DOHH2 (cell line): ENCODE measurements around the gene BCAR1.

Experiments used
- H3F3A ChIP-seq: fragments of 200-600 bp; sonication (generic), shearing (Covaris generic); 2 replicates; pipeline ENCODE4 v1.6.0; 2016; ENCODE audit warnings: antibody characterized with exemption, mild to moderate bottlenecking; ENCODE audit not compliant: control insufficient read depth, insufficient read depth
- H3K27ac ChIP-seq: fragments of 200-600 bp; sonication (generic); 2 replicates; pipeline ENCODE4 v1.5.1; 2014; ENCODE audit warnings: low read depth, mild to moderate bottlenecking, low read length, moderate library complexity
- H3K27me3 ChIP-seq: fragments of 200-600 bp; sonication (generic); 2 replicates; pipeline ENCODE4 v1.6.1; 2014; ENCODE audit warnings: mild to moderate bottlenecking, low read length, mixed read lengths; ENCODE audit not compliant: control insufficient read depth
- H3K36me3 ChIP-seq: fragments of 200-600 bp; sonication (generic); 2 replicates; pipeline ENCODE4 v1.6.1; 2014; ENCODE audit warnings: mild to moderate bottlenecking, low read length, moderate library complexity, mixed read lengths; ENCODE audit not compliant: control insufficient read depth
- H3K4me1 ChIP-seq: fragments of 200-600 bp; sonication (generic); 2 replicates; pipeline ENCODE4 v1.6.1; 2014; ENCODE audit warnings: mild to moderate bottlenecking, low read length, mixed read lengths; ENCODE audit not compliant: control insufficient read depth
- H3K4me2 ChIP-seq: fragments of 200-600 bp; sonication (generic); 2 replicates; pipeline ENCODE4 v1.6.0; 2014; ENCODE audit warnings: mild to moderate bottlenecking, low read length, moderate library complexity
- H3K4me3 ChIP-seq: fragments of 200-600 bp; sonication (generic); 2 replicates; pipeline ENCODE4 v1.5.1; 2014; ENCODE audit warnings: mild to moderate bottlenecking, low read length, mixed read lengths
- H3K79me2 ChIP-seq: fragments of 200-600 bp; sonication (generic); 2 replicates; pipeline ENCODE4 v1.6.1; 2014; ENCODE audit warnings: mild to moderate bottlenecking, low read length, mixed read lengths; ENCODE audit not compliant: control insufficient read depth
- H3K9me2 ChIP-seq: fragments of 200-600 bp; sonication (generic); replicated peaks from 2 replicates; pipeline ENCODE4 v1.6.1; 2014; ENCODE audit warnings: mild to moderate bottlenecking, low read length, mixed read lengths; ENCODE audit not compliant: control insufficient read depth
- H3K9me3 ChIP-seq: fragments of 200-600 bp; sonication (generic); 2 replicates; pipeline ENCODE4 v1.6.1; 2014; ENCODE audit warnings: antibody characterized with exemption, low read length, mixed read lengths; ENCODE audit not compliant: control insufficient read depth, insufficient read depth
- H4K20me1 ChIP-seq: fragments of 200-600 bp; sonication (generic); 2 replicates; pipeline ENCODE4 v1.6.0; 2014; ENCODE audit warnings: low read depth, mild to moderate bottlenecking, antibody characterized with exemption, low read length, moderate library complexity; ENCODE audit not compliant: control insufficient read depth, insufficient read depth
- CTCF ChIP-seq: fragments of 200-600 bp; sonication (generic); IDR thresholded peaks from one replicate; pipeline ENCODE4 v1.5.1; 2014; ENCODE audit warnings: antibody characterized with exemption, mild to moderate bottlenecking, low read depth, low read length; ENCODE audit not compliant: poor library complexity, severe bottlenecking
- EZH2phosphoT487 ChIP-seq: fragments of 200-600 bp; sonication (generic); IDR thresholded peaks from 2 replicates; pipeline ENCODE4 v1.6.1; 2017; ENCODE audit warnings: borderline replicate concordance, mild to moderate bottlenecking, antibody characterized with exemption, low read length, moderate library complexity, mixed read lengths

Gene BCAR1

GRCh38 chr16:75256696-75257343 lies 5.4 kb upstream of the BCAR1 start:
- Histone ChIP-seq H3K4me1 (0 out of 2 replicates have a peak, but pooled peaks cover 2% of the 10 kb centered on the region), H3K27ac (no peak overlapping the region)

GRCh38 chr16:75256059-75256571 lies 4.7 kb upstream of the BCAR1 start:
- Histone ChIP-seq H3K36me3 (no peaks in the 10 kb centered on the region), H3F3A (no peaks in the 10 kb centered on the region), H3K4me2 (no peak overlapping the region), H3K4me3 (no peak overlapping the region), H3K27ac (no peak overlapping the region), H3K9me2 (no peaks in the 10 kb centered on the region), H3K9me3 (no peaks in the 10 kb centered on the region), H4K20me1 (no peaks in the 10 kb centered on the region), H3K27me3 (no peaks in the 10 kb centered on the region; the same call in 1 of the 2 replicates), H3K79me2 (no peaks in the 10 kb centered on the region), H3K4me1 (0 out of 2 replicates have a peak, but pooled peaks cover 3% of the 10 kb centered on the region)
- TF ChIP-seq EZH2phosphoT487 (no peak), CTCF (no peak)

More at GRCh38 chr16:75256696-75257343, 5.4 kb upstream of the BCAR1 start:
- Histone ChIP-seq H4K20me1 (no peaks in the 10 kb centered on the region), H3K79me2 (no peaks in the 10 kb centered on the region), H3K27me3 (no peaks in the 10 kb centered on the region; the same call in 1 of the 2 replicates), H3F3A (no peaks in the 10 kb centered on the region), H3K4me2 (no peak overlapping the region), H3K36me3 (no peaks in the 10 kb centered on the region), H3K9me3 (no peaks in the 10 kb centered on the region), H3K4me3 (no peak overlapping the region), H3K9me2 (no peaks in the 10 kb centered on the region)
- TF ChIP-seq EZH2phosphoT487 (no peak), CTCF (no peak)

- H3K36me3 ChIP-seq, result no peaks in the 10 kb centered on the region
- no peaks in the 10 kb centered on the region for H3F3A ChIP-seq
- H3K4me3 ChIP-seq, result no peak overlapping the region
- peaks cover 13% of the 10 kb centered on the region for H3K27me3 ChIP-seq
- TF ChIP-seq CTCF (no peak), EZH2phosphoT487 (no peak)
- H4K20me1 ChIP-seq, result peaks cover 9% of the 10 kb centered on the region; the same call in 1 of the 2 replicates
- no peak overlapping the region for H3K4me2 ChIP-seq
- no peaks in the 10 kb centered on the region for H3K9me3 ChIP-seq
- 0 out of 2 replicates have a peak, but pooled peaks cover 6% of the 10 kb centered on the region for H3K4me1 ChIP-seq
- no peak overlapping the region for H3K27ac ChIP-seq
- H3K79me2 ChIP-seq, result no peaks in the 10 kb centered on the region
- H3K9me2 ChIP-seq, result no peaks in the 10 kb centered on the region
These were observed 3.0 kb upstream of the BCAR1 start for GRCh38 chr16:75254359-75254837.
